GM13976 (cell line): ENCODE data around the gene TMEM131L.

Source experiments
- DNase-seq: peaks from one replicate; pipeline ENCODE4 v3.0.0; 2012; ENCODE audit warnings: low spot score
- in situ Hi-C: fragments of 300-500 bp; cut with MboI; formaldehyde crosslinking; loops from one replicate; pipeline ENCODE4 v1.12.0; 2022; ENCODE audit warnings: low sequenced_read_pairs, mixed read lengths, inconsistent platforms; ENCODE audit not compliant: unreplicated experiment
- TF ChIP-seq, protein P1 (sequence below): IDR thresholded peaks from 2 replicates; pipeline ENCODE4 v1.5.1; 2012; ENCODE audit warnings: borderline replicate concordance, mild to moderate bottlenecking; ENCODE audit not compliant: insufficient read depth; ENCODE audit errors: extremely low read depth, missing control alignments, control extremely low read depth

The TMEM131L gene

DNA sequence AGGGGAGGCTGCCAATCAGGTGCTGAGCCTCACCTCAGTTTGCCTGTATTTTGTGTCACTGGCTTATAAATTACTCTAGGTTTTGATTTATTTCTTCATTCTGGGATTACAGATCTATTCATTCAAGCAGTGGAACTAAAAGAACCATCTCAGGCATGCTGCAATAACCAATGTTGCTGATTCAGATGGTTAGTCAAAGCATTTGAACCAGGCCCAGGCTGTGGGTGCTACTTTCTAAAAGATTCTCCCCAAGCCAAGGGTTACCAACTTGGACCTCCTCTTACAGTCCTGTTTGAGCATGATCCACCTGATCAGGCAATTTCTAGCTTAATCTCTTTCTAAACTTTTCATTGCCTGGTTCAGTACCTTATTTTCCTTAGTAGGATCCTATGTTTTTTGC, 67.2 kb downstream of the TMEM131L start:
- no peak for DNase-seq
- in situ Hi-C loops: no loop called here
- TF ChIP-seq, protein P1, sequence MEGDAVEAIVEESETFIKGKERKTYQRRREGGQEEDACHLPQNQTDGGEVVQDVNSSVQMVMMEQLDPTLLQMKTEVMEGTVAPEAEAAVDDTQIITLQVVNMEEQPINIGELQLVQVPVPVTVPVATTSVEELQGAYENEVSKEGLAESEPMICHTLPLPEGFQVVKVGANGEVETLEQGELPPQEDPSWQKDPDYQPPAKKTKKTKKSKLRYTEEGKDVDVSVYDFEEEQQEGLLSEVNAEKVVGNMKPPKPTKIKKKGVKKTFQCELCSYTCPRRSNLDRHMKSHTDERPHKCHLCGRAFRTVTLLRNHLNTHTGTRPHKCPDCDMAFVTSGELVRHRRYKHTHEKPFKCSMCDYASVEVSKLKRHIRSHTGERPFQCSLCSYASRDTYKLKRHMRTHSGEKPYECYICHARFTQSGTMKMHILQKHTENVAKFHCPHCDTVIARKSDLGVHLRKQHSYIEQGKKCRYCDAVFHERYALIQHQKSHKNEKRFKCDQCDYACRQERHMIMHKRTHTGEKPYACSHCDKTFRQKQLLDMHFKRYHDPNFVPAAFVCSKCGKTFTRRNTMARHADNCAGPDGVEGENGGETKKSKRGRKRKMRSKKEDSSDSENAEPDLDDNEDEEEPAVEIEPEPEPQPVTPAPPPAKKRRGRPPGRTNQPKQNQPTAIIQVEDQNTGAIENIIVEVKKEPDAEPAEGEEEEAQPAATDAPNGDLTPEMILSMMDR: no peak

DNA sequence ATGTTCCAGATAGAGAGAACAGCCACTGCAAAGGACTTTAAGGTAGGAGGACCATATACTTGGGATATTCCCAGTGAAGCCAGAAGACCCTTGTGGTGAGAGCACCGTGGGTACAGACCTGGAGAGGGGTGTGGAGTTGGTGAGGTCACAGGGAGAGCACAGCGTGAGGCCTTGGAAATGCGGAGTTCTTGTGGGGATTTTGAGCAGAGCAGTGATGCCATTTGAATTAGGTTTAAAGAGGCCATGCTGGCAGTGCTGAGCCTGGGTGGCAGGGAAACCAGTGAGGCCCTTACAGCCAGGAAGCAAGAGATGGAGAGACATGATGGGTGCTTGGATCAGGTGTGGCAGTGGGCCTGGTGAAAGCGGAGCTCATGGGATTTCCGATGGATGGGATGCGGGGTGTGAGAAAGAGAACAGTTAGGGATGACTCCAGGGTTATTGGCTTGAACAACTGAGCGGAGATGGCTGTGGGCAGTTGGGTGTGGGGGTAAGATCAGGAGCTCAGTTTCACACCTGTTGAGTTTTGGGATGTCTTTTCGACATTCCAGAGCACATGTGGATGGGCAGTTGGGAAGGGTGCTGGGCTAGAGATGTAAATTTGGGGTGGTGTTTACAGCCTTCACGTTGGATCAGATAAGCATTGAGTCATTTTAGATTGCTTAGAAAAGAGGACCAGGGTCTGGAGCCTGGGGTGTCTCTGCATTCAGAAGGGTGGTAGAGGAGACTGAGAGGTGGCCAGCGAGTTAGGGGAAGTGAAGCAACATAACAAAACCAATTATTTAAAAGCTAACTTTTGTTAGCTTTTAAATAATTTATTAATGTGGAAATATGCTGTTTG, 68.9 kb downstream of the TMEM131L start:
- TF ChIP-seq, protein P1: no peak
- in situ Hi-C loops: no loop called here
- DNase-seq: no peak

- TF ChIP-seq, protein P1: no peak
- in situ Hi-C loops: no loop called here
- DNase-seq: no peak
Observed at GRCh38 chr4:153535772-153536513, 69.8 kb downstream of the TMEM131L start.

- TF ChIP-seq, protein P1: no peak
- no peak for DNase-seq
- in situ Hi-C loops: no loop called here
Observed at GRCh38 chr4:153537493-153537960, 71.4 kb downstream of the TMEM131L start.

DNA sequence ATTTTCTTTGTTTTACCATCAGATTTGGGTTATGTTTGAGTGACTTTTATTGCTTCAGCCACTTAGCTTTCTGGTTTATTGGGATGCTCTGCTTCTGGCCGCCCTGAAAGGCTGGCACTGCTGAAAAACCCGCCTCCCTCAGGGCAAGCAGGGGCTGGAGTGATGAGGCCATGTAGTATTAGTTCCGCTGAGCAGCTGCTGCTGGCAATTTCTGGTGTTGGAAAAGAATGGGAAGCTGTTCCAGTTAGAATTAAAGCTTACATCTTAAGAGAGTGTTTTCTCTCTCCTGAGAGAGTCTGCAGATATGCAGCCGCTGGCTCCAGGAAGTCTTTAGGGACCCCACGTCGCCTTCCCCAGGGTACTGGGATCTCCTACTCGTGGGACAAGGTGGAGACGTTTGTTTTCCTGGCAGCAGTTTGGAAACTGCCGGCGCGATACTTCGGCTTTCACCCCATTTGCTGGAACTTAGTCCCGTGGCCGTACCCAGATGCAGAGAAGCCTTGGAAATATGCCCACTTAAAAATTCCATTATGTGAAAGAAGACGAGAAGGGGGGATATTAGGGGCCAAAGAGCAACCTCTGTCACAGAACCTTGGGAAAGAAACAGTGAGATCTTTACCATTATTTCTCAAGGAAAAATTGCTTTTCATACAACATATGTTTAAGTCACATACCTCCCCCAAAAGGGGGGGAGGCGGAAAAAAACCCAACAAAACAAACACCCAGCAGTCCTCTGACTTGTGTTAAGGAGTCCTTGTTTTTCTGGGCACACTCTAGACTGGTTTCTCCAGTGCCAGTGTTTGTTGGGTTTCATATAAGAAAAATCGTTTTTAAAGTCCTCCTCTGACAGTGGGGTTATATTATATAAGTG, 72.6 kb downstream of the TMEM131L start:
- TF ChIP-seq, protein P1: no peak
- in situ Hi-C loops: no loop called here
- DNase-seq: no peak

- TF ChIP-seq, protein P1: no peak
- in situ Hi-C loops: no loop called here
- no peak for DNase-seq
Observed at GRCh38 chr4:153539422-153539821, 73.3 kb downstream of the TMEM131L start.
